Chondrocyte (in vitro differentiated cells): ENCODE data around the gene STK31. TPM values are rescaled to one million over a fixed set of nuclear protein-coding genes. Genes with fewer than 3 reads are reported as not detected.
"Not testable (repeated sequence)": the region's sequence is repeated elsewhere in the genome, so short reads cannot be mapped to it uniquely, and the experiment has no call there.

Experiments used
- DNase-seq: peaks from one replicate; pipeline ENCODE4 v3.0.0; 2021; ENCODE audit warnings: mixed read lengths, low spot score
- H3K27ac Mint-ChIP-seq: one replicate; pipeline ENCODE4 v1.8.0; 2021; ENCODE audit warnings: mild to moderate bottlenecking, moderate library complexity, mixed read lengths; ENCODE audit not compliant: unreplicated experiment
- H3K27me3 Mint-ChIP-seq: 2 replicates; pipeline ENCODE4 v1.8.0; 2021; ENCODE audit warnings: low read depth, mixed read lengths
- H3K36me3 Mint-ChIP-seq: 2 replicates; pipeline ENCODE4 v1.8.0; 2021; ENCODE audit warnings: low read depth, mixed read lengths
- H3K4me1 Mint-ChIP-seq: 2 replicates; pipeline ENCODE4 v1.8.0; 2021; ENCODE audit warnings: low read depth, mild to moderate bottlenecking, mixed read lengths
- H3K4me3 Mint-ChIP-seq: one replicate; pipeline ENCODE4 v1.8.0; 2021; ENCODE audit warnings: mild to moderate bottlenecking, moderate library complexity, mixed read lengths; ENCODE audit not compliant: unreplicated experiment
- H3K9me3 Mint-ChIP-seq: 2 replicates; pipeline ENCODE4 v1.8.0; 2021; ENCODE audit warnings: low read depth, mixed read lengths
- CTCF ChIP-seq: fragments of 200-600 bp; sonication (generic); IDR thresholded peaks from 2 replicates; pipeline ENCODE4 v1.5.0; 2021; ENCODE audit warnings: antibody characterized with exemption, mild to moderate bottlenecking, moderate library complexity
- total RNA-seq: library from RNA; stranded (reverse); gene quantifications from 3 replicates; pipeline ENCODE4 v1.2.1, GENCODE V29; 2021

STK31 gene
- total RNA-seq, 1 donor from 2014 or later, result 0.07 TPM

DNA sequence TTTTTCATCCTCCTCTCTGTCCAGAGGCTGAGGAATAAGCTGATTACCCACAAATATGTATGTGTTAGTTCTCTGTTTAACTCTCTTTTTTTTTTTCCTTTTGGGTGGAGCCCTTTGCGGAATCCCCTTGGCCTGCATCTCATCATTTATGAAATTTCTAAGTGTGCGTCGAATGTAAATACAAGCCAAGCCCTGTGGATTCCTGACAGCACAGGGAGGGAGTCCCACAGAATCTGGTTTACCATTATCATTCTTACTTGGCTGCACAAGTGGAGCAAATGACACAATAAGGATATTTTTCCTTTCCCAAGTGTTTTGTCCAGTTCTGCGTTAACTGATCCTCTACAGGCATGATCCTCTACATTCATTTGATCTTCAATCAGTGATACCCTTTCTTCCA, 11.4 kb downstream of the STK31 start:
- Mint-ChIP-seq H3K9me3 (no peaks in the 10 kb centered on the region), H3K4me1 (no peaks in the 10 kb centered on the region), H3K27me3 (no peaks in the 10 kb centered on the region), H3K27ac (no peak overlapping the region), H3K36me3 (no peaks in the 10 kb centered on the region), H3K4me3 (no peak overlapping the region)
- TF ChIP-seq CTCF, result no peak
- DNase-seq, result no peak

DNA sequence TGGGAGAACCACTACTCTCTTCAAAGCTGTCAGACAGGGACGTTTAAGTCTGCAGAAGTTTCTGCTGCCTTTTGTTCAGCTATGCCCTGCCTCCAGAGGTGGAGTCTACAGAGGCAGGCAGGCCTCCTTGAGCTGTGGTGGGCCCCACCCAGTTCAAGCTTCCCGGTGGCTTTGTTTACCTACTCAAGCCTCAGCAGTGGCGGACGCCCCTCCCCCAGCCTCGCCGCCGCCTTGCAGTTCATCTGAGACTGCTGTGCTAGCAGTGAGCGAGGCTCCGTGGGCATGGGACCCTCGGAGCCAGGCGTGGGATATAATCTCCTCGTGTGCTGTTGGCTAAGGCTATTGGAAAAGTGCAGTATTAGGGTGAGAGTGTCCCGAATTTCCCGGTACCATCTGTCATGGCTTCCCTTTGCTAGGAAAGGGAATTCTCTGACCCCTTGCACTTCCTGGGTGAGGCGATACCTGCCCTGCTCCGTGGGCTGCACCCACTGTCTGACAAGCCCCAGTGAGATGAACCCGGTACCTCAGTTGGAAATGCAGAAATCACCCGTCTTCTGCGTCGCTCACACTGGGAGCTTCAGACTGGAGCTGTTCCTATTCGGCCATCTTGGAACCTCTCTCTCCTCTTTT, 12.7 kb downstream of the STK31 start:
- DNase-seq, H3K4me3 Mint-ChIP-seq: not testable (repeated sequence)

DNA sequence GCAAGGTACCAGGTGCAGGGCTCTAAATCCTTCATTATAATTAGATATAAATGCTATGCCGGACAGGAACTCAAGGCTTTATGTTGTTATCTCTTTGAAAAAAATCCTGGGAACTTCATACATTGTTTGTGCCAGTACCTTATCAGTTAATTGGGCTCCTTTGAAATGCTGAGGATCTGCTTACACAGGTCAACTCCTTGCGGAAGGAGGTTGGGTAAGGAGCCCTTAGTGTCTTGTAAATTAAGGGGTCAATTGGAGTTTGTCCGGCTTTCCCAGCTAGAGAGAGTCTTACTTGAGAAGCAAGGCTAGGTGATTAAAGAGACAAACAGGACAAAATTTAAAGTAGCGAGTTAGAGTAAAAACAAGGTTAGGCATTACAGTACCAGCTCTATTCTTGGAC, 14.1 kb downstream of the STK31 start:
- not testable (repeated sequence) for DNase-seq, H3K27me3 Mint-ChIP-seq, H3K27ac Mint-ChIP-seq, H3K4me3 Mint-ChIP-seq, H3K4me1 Mint-ChIP-seq, H3K9me3 Mint-ChIP-seq, H3K36me3 Mint-ChIP-seq

More for the DNA sequence above, 12.7 kb downstream of the STK31 start:
- H3K27ac Mint-ChIP-seq, H3K4me1 Mint-ChIP-seq, H3K9me3 Mint-ChIP-seq, H3K27me3 Mint-ChIP-seq, H3K36me3 Mint-ChIP-seq: not testable (repeated sequence)

GRCh38 chr7:23742051-23742450, 32.0 kb downstream of the STK31 start:
- H3K27me3 Mint-ChIP-seq, result no peaks in the 10 kb centered on the region
- H3K4me1 Mint-ChIP-seq, result no peaks in the 10 kb centered on the region
- peaks cover 39% of the 10 kb centered on the region for H3K9me3 Mint-ChIP-seq
- DNase-seq, result no peak
- H3K36me3 Mint-ChIP-seq, result peaks cover 4% of the 10 kb centered on the region
- H3K4me3 Mint-ChIP-seq, result no peak overlapping the region
- H3K27ac Mint-ChIP-seq, result no peak overlapping the region
- TF ChIP-seq CTCF, result no peak

DNA sequence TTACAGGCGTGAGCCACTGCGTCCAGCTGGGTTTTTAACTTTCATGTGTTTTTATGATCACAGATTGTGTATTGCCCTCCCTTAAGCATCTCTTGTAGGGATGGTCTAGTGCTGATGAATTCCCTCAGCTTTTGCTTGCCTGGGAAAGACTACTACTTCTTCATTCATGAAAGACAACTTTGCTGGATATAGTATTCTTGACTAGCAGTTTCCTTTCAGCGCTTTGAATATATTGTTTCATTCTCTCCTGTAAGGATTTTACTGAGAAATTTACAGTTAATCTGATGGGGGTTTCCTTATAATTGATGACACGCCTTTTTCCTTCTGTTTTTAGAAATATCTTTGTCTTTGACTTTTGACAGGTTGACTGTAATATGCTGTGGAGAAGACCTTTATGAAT, 33.2 kb downstream of the STK31 start:
- DNase-seq, result no peak

DNA sequence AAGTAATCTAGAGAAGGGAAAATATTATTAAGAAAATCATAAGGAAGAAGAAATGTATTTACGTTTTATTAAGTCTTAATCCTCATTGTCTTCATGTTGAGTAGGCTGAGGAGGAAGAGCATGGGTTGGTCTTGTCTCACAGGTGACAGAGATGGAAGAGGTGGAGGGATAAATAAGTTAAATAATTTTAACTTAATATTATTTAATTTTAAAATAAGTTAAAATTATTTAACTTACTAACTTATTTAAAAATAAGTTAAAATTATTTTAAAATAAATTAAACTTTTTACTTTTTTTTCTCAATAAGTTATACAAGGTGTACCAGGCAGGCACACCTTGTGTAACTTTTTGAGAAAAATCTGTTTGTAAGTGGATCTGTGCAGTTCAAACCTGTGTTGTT, 36.6 kb downstream of the STK31 start:
- DNase-seq, result no peak
- Mint-ChIP-seq H3K9me3 (peaks cover 43% of the 10 kb centered on the region), H3K27ac (no peak overlapping the region), H3K36me3 (peaks cover 6% of the 10 kb centered on the region), H3K27me3 (no peaks in the 10 kb centered on the region), H3K4me1 (no peaks in the 10 kb centered on the region), H3K4me3 (no peak overlapping the region)
- TF ChIP-seq CTCF, result no peak

More for the DNA sequence above, 33.2 kb downstream of the STK31 start:
- peaks cover 46% of the 10 kb centered on the region for H3K9me3 Mint-ChIP-seq
- peaks cover 6% of the 10 kb centered on the region for H3K36me3 Mint-ChIP-seq
- no peak overlapping the region for H3K4me3 Mint-ChIP-seq
- H3K27ac Mint-ChIP-seq, result no peak overlapping the region
- H3K4me1 Mint-ChIP-seq, result no peaks in the 10 kb centered on the region
- H3K27me3 Mint-ChIP-seq, result no peaks in the 10 kb centered on the region
- no peak for TF ChIP-seq CTCF
